HCT116 (cell line): ENCODE measurements around the gene PTCD3. TPM values are rescaled to one million over a fixed set of nuclear protein-coding genes. Genes with fewer than 3 reads are reported as not detected.

Experiments used
- ATAC-seq: fragments of 200-7000 bp; cut with Tn5 transposase; 2 replicates; pipeline ENCODE4 v1.9.1; 2020; ENCODE audit warnings: mild to moderate bottlenecking, moderate library complexity
- BruUV-seq: library from RNA; stranded (reverse); fragments of 400-500 nt; replicated peaks from 2 replicates; lab custom pipeline; 2021; lab: Mats Ljungman, UMichigan
- CTCF ChIA-PET: fragments of 300-600 bp; sonication (Branson Sonifier 250); formaldehyde crosslinking; loops from one replicate; lab custom pipeline; 2021; ENCODE audit warnings: antibody characterized with exemption; lab: Charles Lee
- POLR2A ChIA-PET: fragments of 300-600, 350-600 bp; sonication (Branson Sonifier 250); formaldehyde crosslinking; loops from one replicate; lab custom pipeline; 2021; ENCODE audit warnings: antibody characterized with exemption; lab: Charles Lee
- RAD21 ChIA-PET, 2 experiments: fragments of 300-600 bp; sonication (Branson Sonifier 250); formaldehyde crosslinking; loops; one replicate each; lab custom pipeline; 2023; ENCODE audit warnings: low total read pairs in 2 of 2; ENCODE audit not compliant: uncharacterized antibody in 2 of 2, unreplicated experiment in 2 of 2, low non-redundant PET in 1 of 2; lab: Charles Lee
- DNase-seq: peaks from one replicate; pipeline ENCODE4 v3.0.0-alpha.2; 2010; ENCODE audit warnings: low read depth, low spot score
- H2AFZ ChIP-seq: fragments of 200-600 bp; shearing (Covaris generic), sonication (generic); 2 replicates; pipeline ENCODE4 v1.6.1; 2017; ENCODE audit warnings: low read depth, mixed run types, mixed read lengths, antibody characterized with exemption, low read length; ENCODE audit not compliant: poor library complexity, severe bottlenecking
- H3K27ac ChIP-seq: 2 replicates; pipeline ENCODE4 v1.5.1; 2012; ENCODE audit warnings: low read depth, low read length
- H3K27me3 ChIP-seq: fragments of 200-600 bp; sonication (generic); 2 replicates; pipeline ENCODE4 v1.6.1; 2016; ENCODE audit warnings: mixed run types, low read length, mixed read lengths; ENCODE audit not compliant: insufficient read depth
- H3K36me3 ChIP-seq, 2 experiments: fragments of 200-500 bp in 1 of 2; fragments of 200-600 bp in 1 of 2; sonication (Bioruptor generic) in 1 of 2; sonication (generic) in 1 of 2; 2 replicates each; pipeline versions ENCODE4 v1.5.1 to v1.6.1; 2014 to 2016; ENCODE audit warnings: low read length in 2 of 2, inconsistent platforms in 1 of 2, mixed read lengths in 1 of 2, mixed run types in 1 of 2; ENCODE audit not compliant: insufficient read depth in 2 of 2, control insufficient read depth in 1 of 2
- H3K4me1 ChIP-seq, 2 experiments: fragments of 200-600 bp in 1 of 2; sonication (generic) in 1 of 2; 2 replicates each; pipeline versions ENCODE4 v1.5.1 to v1.6.1; 2012 to 2017; ENCODE audit warnings: low read length in 2 of 2, inconsistent platforms in 1 of 2, mild to moderate bottlenecking in 1 of 2, mixed read lengths in 1 of 2, mixed run types in 1 of 2, moderate library complexity in 1 of 2; ENCODE audit not compliant: insufficient read depth in 2 of 2, control insufficient read depth in 1 of 2
- H3K4me2 ChIP-seq: fragments of 200-600 bp; sonication (generic); 2 replicates; pipeline ENCODE4 v1.6.1; 2017; ENCODE audit warnings: mixed run types, low read length, mixed read lengths
- H3K4me3 ChIP-seq, 2 experiments: fragments of 200-600 bp in 1 of 2; sonication (generic) in 1 of 2; replicated peaks in 1 of 2; 2 replicates each; pipeline ENCODE4 v1.5.1; 2011 to 2016; ENCODE audit warnings: low read length in 2 of 2, control low read depth in 1 of 2, low read depth in 1 of 2, mild to moderate bottlenecking in 1 of 2, mixed read lengths in 1 of 2, mixed run types in 1 of 2
- H3K79me2 ChIP-seq: fragments of 200-600 bp; sonication (generic); 2 replicates; pipeline ENCODE4 v1.6.1; 2017; ENCODE audit warnings: mild to moderate bottlenecking, mixed run types, low read length, moderate library complexity, mixed read lengths; ENCODE audit not compliant: insufficient read depth
- H3K9ac ChIP-seq: fragments of 200-600 bp; sonication (generic); 2 replicates; pipeline ENCODE4 v1.6.1; 2016; ENCODE audit warnings: low read length, mixed read lengths
- H3K9me2 ChIP-seq: fragments of 200-600 bp; sonication (generic), shearing (Covaris generic); 2 replicates; pipeline ENCODE4 v1.6.1; 2017; ENCODE audit warnings: mixed run types, mild to moderate bottlenecking, moderate library complexity; ENCODE audit not compliant: insufficient read depth
- H3K9me3 ChIP-seq, 2 experiments: fragments of 200-500 bp in 1 of 2; fragments of 200-600 bp in 1 of 2; sonication (Bioruptor generic) in 1 of 2; sonication (generic) in 1 of 2; 2 replicates each; pipeline ENCODE4 v1.6.1; 2014 to 2017; ENCODE audit warnings: low read length in 2 of 2, mixed read lengths in 2 of 2, inconsistent platforms in 1 of 2, low read depth in 1 of 2, mild to moderate bottlenecking in 1 of 2, mixed run types in 1 of 2, moderate library complexity in 1 of 2; ENCODE audit not compliant: control insufficient read depth in 1 of 2, insufficient read depth in 1 of 2
- H4K20me1 ChIP-seq: fragments of 200-600 bp; sonication (generic), shearing (Covaris generic); 2 replicates; pipeline ENCODE4 v1.6.1; 2017; ENCODE audit warnings: mixed run types, mild to moderate bottlenecking, moderate library complexity; ENCODE audit not compliant: insufficient read depth
- CEBPB ChIP-seq: IDR thresholded peaks from 2 replicates; pipeline ENCODE4 v1.6.1; 2012; ENCODE audit warnings: low read depth
- CTCF ChIP-seq, 3 experiments: fragments of 200-600 bp in 1 of 3; sonication (generic) in 1 of 3; IDR thresholded peaks in 2 of 3; conservative IDR thresholded peaks in 1 of 3; 2 replicates each; pipeline ENCODE4 v1.5.1; 2012 to 2017; ENCODE audit warnings: low read depth in 2 of 3, low read length in 2 of 3, antibody characterized with exemption in 1 of 3, borderline replicate concordance in 1 of 3, control low read depth in 1 of 3, mild to moderate bottlenecking in 1 of 3, mixed read lengths in 1 of 3, mixed run types in 1 of 3, moderate library complexity in 1 of 3; ENCODE audit not compliant: insufficient read depth in 1 of 3
- EZH2 ChIP-seq: fragments of 200-600 bp; sonication (generic); IDR thresholded peaks from 2 replicates; pipeline ENCODE4 v1.6.1; 2017; ENCODE audit warnings: antibody characterized with exemption, mixed run types
- EZH2phosphoT487 ChIP-seq: fragments of 200-600 bp; IDR thresholded peaks from 2 replicates; pipeline ENCODE4 v1.6.1; 2018; ENCODE audit warnings: antibody characterized with exemption, borderline replicate concordance
- FOSL1 ChIP-seq: IDR thresholded peaks from 2 replicates; pipeline ENCODE4 v1.6.1; 2012; ENCODE audit warnings: low read depth
- MAX ChIP-seq: IDR thresholded peaks from 2 replicates; pipeline ENCODE4 v1.6.1; 2012
- POLR2A ChIP-seq: IDR thresholded peaks from 2 replicates; pipeline ENCODE4 v1.7.0; 2011; ENCODE audit warnings: borderline replicate concordance; ENCODE audit not compliant: insufficient read depth, insufficient read length; ENCODE audit errors: extremely low read depth
- RAD21 ChIP-seq: IDR thresholded peaks from 2 replicates; pipeline ENCODE4 v1.6.1; 2012; ENCODE audit warnings: low read depth, mild to moderate bottlenecking
- SIN3A ChIP-seq: IDR thresholded peaks from 2 replicates; pipeline ENCODE4 v1.6.1; 2012; ENCODE audit warnings: low read depth
- SP1 ChIP-seq: IDR thresholded peaks from 2 replicates; pipeline ENCODE4 v1.6.1; 2012; ENCODE audit warnings: low read depth
- SRF ChIP-seq: IDR thresholded peaks from 2 replicates; pipeline ENCODE4 v1.6.1; 2012; ENCODE audit warnings: low read depth
- TCF7L2 ChIP-seq: IDR thresholded peaks from 2 replicates; pipeline ENCODE4 v1.7.0; 2011; ENCODE audit warnings: borderline replicate concordance, inconsistent platforms; ENCODE audit not compliant: insufficient read depth, insufficient read length; ENCODE audit errors: extremely low read depth
- YY1 ChIP-seq: IDR thresholded peaks from 2 replicates; pipeline ENCODE4 v1.6.1; 2011; ENCODE audit warnings: low read length, low read depth, moderate library complexity, mild to moderate bottlenecking; ENCODE audit not compliant: insufficient replicate concordance; ENCODE audit errors: extremely low read depth
- ZBTB33 ChIP-seq: IDR thresholded peaks from 2 replicates; pipeline ENCODE4 v1.6.1; 2011; ENCODE audit warnings: mild to moderate bottlenecking, low read length, moderate library complexity; ENCODE audit not compliant: insufficient replicate concordance; ENCODE audit errors: extremely low read depth
- intact Hi-C: fragments of 100-400 bp; cut with micrococcal nuclease; formaldehyde crosslinking; loops from 2 replicates; pipeline ENCODE4 v1.10.0; 2022
- total RNA-seq: library from RNA; stranded (reverse); gene quantifications from one replicate; pipeline ENCODE4 v1.2.1, GENCODE V29; 2021; ENCODE audit not compliant: unreplicated experiment
- TF ChIP-seq, protein P1 (sequence below): IDR thresholded peaks from 2 replicates; pipeline ENCODE4 v1.6.1; 2012
- TF ChIP-seq, protein P2 (sequence below): IDR thresholded peaks from 2 replicates; pipeline ENCODE4 v1.6.1; 2012; ENCODE audit warnings: low read depth

Gene PTCD3
- total RNA-seq, 1 experiment from 2014 or later: 154 TPM

DNA sequence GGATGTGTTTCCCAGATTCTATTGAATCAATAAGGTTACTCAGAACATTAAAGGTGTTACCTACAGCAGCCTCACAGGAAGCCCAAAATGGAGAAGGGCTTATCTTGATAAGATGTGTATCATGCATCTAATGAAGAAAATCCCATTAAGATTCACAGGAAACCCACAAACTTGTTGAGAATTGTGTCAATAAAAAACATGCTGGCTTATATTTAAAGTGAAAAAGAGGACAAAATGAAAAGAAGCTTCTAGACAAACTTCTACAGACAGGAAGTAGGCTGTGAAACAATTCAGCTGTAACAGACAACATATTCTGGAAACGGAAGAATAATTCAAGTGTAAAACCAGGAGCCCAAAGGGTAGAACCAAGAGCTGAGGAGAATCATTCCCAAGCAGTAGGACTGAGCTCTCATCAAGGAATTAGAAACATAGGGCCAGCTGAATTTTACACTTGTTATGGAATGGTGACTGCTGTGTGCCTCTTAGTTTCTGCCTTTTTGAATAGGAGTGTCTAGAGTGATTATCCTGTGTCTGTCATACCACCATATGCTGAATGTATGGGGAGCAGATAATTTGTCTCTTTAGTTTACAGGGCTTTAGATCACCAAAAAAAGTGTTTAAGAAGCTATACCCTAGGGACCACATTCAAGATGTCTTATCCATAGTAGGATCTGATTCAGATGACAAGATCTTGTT is 79.6 kb downstream of the PTCD3 start:
- H3K9me3 ChIP-seq: no peaks in the 10 kb centered on the region
- H3K4me1 ChIP-seq: no peaks in the 10 kb centered on the region
- no peak for TF ChIP-seq EZH2
- no peak for TF ChIP-seq RAD21
- no peak for TF ChIP-seq POLR2A
- no peak for TF ChIP-seq TCF7L2
- no peak for TF ChIP-seq YY1
- TF ChIP-seq FOSL1: no peak
- no peak for TF ChIP-seq MAX
- TF ChIP-seq, protein P1, sequence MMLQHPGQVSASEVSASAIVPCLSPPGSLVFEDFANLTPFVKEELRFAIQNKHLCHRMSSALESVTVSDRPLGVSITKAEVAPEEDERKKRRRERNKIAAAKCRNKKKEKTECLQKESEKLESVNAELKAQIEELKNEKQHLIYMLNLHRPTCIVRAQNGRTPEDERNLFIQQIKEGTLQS: no peak
- no peak for TF ChIP-seq CEBPB
- TF ChIP-seq, protein P2, sequence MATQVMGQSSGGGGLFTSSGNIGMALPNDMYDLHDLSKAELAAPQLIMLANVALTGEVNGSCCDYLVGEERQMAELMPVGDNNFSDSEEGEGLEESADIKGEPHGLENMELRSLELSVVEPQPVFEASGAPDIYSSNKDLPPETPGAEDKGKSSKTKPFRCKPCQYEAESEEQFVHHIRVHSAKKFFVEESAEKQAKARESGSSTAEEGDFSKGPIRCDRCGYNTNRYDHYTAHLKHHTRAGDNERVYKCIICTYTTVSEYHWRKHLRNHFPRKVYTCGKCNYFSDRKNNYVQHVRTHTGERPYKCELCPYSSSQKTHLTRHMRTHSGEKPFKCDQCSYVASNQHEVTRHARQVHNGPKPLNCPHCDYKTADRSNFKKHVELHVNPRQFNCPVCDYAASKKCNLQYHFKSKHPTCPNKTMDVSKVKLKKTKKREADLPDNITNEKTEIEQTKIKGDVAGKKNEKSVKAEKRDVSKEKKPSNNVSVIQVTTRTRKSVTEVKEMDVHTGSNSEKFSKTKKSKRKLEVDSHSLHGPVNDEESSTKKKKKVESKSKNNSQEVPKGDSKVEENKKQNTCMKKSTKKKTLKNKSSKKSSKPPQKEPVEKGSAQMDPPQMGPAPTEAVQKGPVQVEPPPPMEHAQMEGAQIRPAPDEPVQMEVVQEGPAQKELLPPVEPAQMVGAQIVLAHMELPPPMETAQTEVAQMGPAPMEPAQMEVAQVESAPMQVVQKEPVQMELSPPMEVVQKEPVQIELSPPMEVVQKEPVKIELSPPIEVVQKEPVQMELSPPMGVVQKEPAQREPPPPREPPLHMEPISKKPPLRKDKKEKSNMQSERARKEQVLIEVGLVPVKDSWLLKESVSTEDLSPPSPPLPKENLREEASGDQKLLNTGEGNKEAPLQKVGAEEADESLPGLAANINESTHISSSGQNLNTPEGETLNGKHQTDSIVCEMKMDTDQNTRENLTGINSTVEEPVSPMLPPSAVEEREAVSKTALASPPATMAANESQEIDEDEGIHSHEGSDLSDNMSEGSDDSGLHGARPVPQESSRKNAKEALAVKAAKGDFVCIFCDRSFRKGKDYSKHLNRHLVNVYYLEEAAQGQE: no peak
- no peak for TF ChIP-seq SP1
- TF ChIP-seq ZBTB33: no peak
- no peak for TF ChIP-seq SIN3A
- TF ChIP-seq CTCF (IDR thresholded peaks at IDR 0.05 in 2 of 3, conservative IDR thresholded peaks at IDR 0.05 in 1 of 3; ENCODE audit: borderline replicate concordance in 1 of 3, insufficient read depth in 1 of 3, low read depth in 2 of 3, low read length in 2 of 3): no peak
- no peak for TF ChIP-seq SRF
- TF ChIP-seq EZH2phosphoT487: no peak
- ChIA-PET RAD21 (no interaction called here), CTCF (no interaction called here), POLR2A (interaction anchor here (2.3 kb wide), 1 partner anchor 9 kb away, joined by 7 read pairs; the partner anchor contains the start of gene IMMT)
- BruUV-seq: no TSS peak
- peaks cover 100% of the 10 kb centered on the region for H3K79me2 ChIP-seq
- ATAC-seq (no peak), DNase-seq (no peak)
- H3K9ac ChIP-seq: no peak overlapping the region
- H3K36me3 ChIP-seq: peaks cover 0 to 6% of the 10 kb centered on the region in 2 experiments; a peak in 1 of 4 replicates
- no peak overlapping the region for H3K27ac ChIP-seq
- H4K20me1 ChIP-seq: peaks cover 14% of the 10 kb centered on the region; the same call in 1 of the 2 replicates
- H2AFZ ChIP-seq: no peak overlapping the region
- no peaks in the 10 kb centered on the region for H3K27me3 ChIP-seq
- no peak overlapping the region for H3K4me2 ChIP-seq
- no peak overlapping the region for H3K4me3 ChIP-seq
- no peaks in the 10 kb centered on the region for H3K9me2 ChIP-seq
- intact Hi-C loops: no loop called here
